Vagina (tissue), 2 donors: Measurements from ENCODE around the gene PTPRG.

Experiments
- CTCF ChIP-seq, 3 experiments: fragments of 450-650 bp in 2 of 3; fragments of 200-600 bp in 1 of 3; sonication (generic) in 1 of 3; IDR thresholded peaks; one replicate each; pipeline ENCODE4 v1.5.1; 2017 to 2019; ENCODE audit warnings: antibody characterized with exemption in 3 of 3, mild to moderate bottlenecking in 2 of 3, moderate library complexity in 2 of 3
- POLR2A ChIP-seq, 2 donors: fragments of 450-650 bp; IDR thresholded peaks; one replicate each; pipeline ENCODE4 v1.6.1; 2017; ENCODE audit warnings: antibody characterized with exemption in 2 of 2, mild to moderate bottlenecking in 2 of 2, moderate library complexity in 2 of 2
- POLR2AphosphoS5 ChIP-seq, 2 donors: sonication (generic); formaldehyde crosslinking; IDR thresholded peaks; one replicate each; pipeline ENCODE4 v1.9.0; 2017; ENCODE audit warnings: antibody characterized with exemption in 2 of 2, mild to moderate bottlenecking in 2 of 2, low read depth in 1 of 2; ENCODE audit not compliant: insufficient read depth in 1 of 2

GRCh38 chr3:61600195-61600594 lies 38.8 kb downstream of the PTPRG start:
- TF ChIP-seq POLR2AphosphoS5 (IDR thresholded peaks at IDR 0.05; ENCODE audit: insufficient read depth in 1 of 2, low read depth in 1 of 2) (no peak), POLR2A (IDR thresholded peaks at IDR 0.05) (no peak), CTCF (IDR thresholded peaks at IDR 0.05) (no peak)
